HEK293 (cell line): ENCODE measurements around the gene AGAP1.

Experiments used
- CTCF ChIA-PET: fragments of 350-600 bp; formaldehyde crosslinking; extraction: SDS; loops from one replicate; lab custom pipeline; 2021; ENCODE audit warnings: antibody characterized with exemption; lab: Yijun Ruan, JAX
- POLR2A ChIA-PET: fragments of 300-600 bp; formaldehyde crosslinking; extraction: SDS; loops from one replicate; lab custom pipeline; 2020; ENCODE audit warnings: antibody characterized with exemption, inconsistent platforms; lab: Yijun Ruan, JAX
- H3K27ac ChIP-seq: fragments of 200-500 bp; sonication (Bioruptor generic); 2 replicates; pipeline ENCODE4 v1.5.1; 2014; ENCODE audit warnings: low read depth, low read length, control low read depth, inconsistent platforms; ENCODE audit errors: extremely low read depth
- H3K36me3 ChIP-seq, 2 experiments: fragments of 200-500 bp in 1 of 2; sonication (Bioruptor generic) in 1 of 2; 1 replicate in 1 of 2; 2 replicates in 1 of 2; pipeline ENCODE4 v1.5.1; 2014 to 2017; ENCODE audit warnings: inconsistent platforms in 2 of 2, low read length in 2 of 2; ENCODE audit not compliant: control insufficient read depth in 2 of 2, insufficient read depth in 1 of 2
- H3K4me1 ChIP-seq: fragments of 200-500 bp; sonication (Bioruptor generic); 2 replicates; pipeline ENCODE4 v1.5.1; 2014; ENCODE audit warnings: mild to moderate bottlenecking, low read length, inconsistent platforms; ENCODE audit not compliant: control insufficient read depth, insufficient read depth
- H3K4me3 ChIP-seq: 2 replicates; pipeline ENCODE4 v1.5.1; 2011; ENCODE audit warnings: low read depth, mild to moderate bottlenecking, control low read depth, low read length, moderate library complexity
- H3K9me3 ChIP-seq: fragments of 200-500 bp; sonication (Bioruptor generic); 2 replicates; pipeline ENCODE4 v1.5.1; 2014; ENCODE audit warnings: low read depth, low read length, inconsistent platforms; ENCODE audit not compliant: control insufficient read depth, insufficient read depth
- AEBP2 ChIP-seq: fragments of 450-650 bp; formaldehyde crosslinking; IDR thresholded peaks from 2 replicates; pipeline ENCODE4 v1.5.1; 2016; ENCODE audit warnings: missing biosample characterization, missing genetic modification characterization, borderline replicate concordance
- INSM2 ChIP-seq: fragments of 450-650 bp; formaldehyde crosslinking; IDR thresholded peaks from 2 replicates; pipeline ENCODE4 v1.5.1; 2016; ENCODE audit warnings: missing biosample characterization, missing genetic modification characterization
- KLF1 ChIP-seq: fragments of 450-650 bp; formaldehyde crosslinking; IDR thresholded peaks from 2 replicates; pipeline ENCODE4 v1.5.1; 2016; ENCODE audit warnings: missing biosample characterization, missing genetic modification characterization
- KLF8 ChIP-seq: fragments of 450-650 bp; formaldehyde crosslinking; IDR thresholded peaks from 2 replicates; pipeline ENCODE4 v1.5.1; 2016; ENCODE audit warnings: missing biosample characterization, missing genetic modification characterization
- PRDM4 ChIP-seq: fragments of 450-650 bp; formaldehyde crosslinking; IDR thresholded peaks from 2 replicates; pipeline ENCODE4 v1.5.1; 2017; ENCODE audit warnings: missing biosample characterization, missing genetic modification characterization
- TCF7L2 ChIP-seq: IDR thresholded peaks from 2 replicates; pipeline ENCODE4 v1.6.1; 2011; ENCODE audit warnings: low read depth, mild to moderate bottlenecking, inconsistent platforms, low read length, moderate library complexity, borderline replicate concordance
- YY2 ChIP-seq: fragments of 450-650 bp; formaldehyde crosslinking; IDR thresholded peaks from 2 replicates; pipeline ENCODE4 v1.5.1; 2016; ENCODE audit warnings: missing biosample characterization, missing genetic modification characterization
- ZBTB17 ChIP-seq: fragments of 450-650 bp; formaldehyde crosslinking; IDR thresholded peaks from 2 replicates; pipeline ENCODE4 v1.5.1; 2016; ENCODE audit warnings: missing biosample characterization, missing genetic modification characterization
- ZFHX2 ChIP-seq: fragments of 450-650 bp; formaldehyde crosslinking; conservative IDR thresholded peaks from 2 replicates; pipeline ENCODE4 v1.5.1; 2016; ENCODE audit warnings: missing biosample characterization, missing genetic modification characterization
- ZFP3 ChIP-seq: fragments of 450-650 bp; formaldehyde crosslinking; IDR thresholded peaks from 2 replicates; pipeline ENCODE4 v1.5.1; 2016; ENCODE audit warnings: low read depth, missing biosample characterization, missing genetic modification characterization
- ZFP69B ChIP-seq: fragments of 450-650 bp; formaldehyde crosslinking; IDR thresholded peaks from 2 replicates; pipeline ENCODE4 v1.5.1; 2016; ENCODE audit warnings: missing biosample characterization, missing genetic modification characterization
- ZNF175 ChIP-seq: fragments of 450-650 bp; formaldehyde crosslinking; IDR thresholded peaks from 2 replicates; pipeline ENCODE4 v1.5.1; 2016; ENCODE audit warnings: missing biosample characterization, missing genetic modification characterization
- ZNF341 ChIP-seq: fragments of 450-650 bp; formaldehyde crosslinking; IDR thresholded peaks from 2 replicates; pipeline ENCODE4; 2016; ENCODE audit warnings: low read depth, missing biosample characterization, missing genetic modification characterization
- ZNF48 ChIP-seq: fragments of 450-650 bp; formaldehyde crosslinking; IDR thresholded peaks from 2 replicates; pipeline ENCODE4 v1.5.1; 2016; ENCODE audit warnings: missing biosample characterization, missing genetic modification characterization
- ZNF501 ChIP-seq: fragments of 450-650 bp; formaldehyde crosslinking; IDR thresholded peaks from 2 replicates; pipeline ENCODE4 v1.5.1; 2016; ENCODE audit warnings: missing biosample characterization, missing genetic modification characterization
- ZNF529 ChIP-seq: fragments of 450-650 bp; formaldehyde crosslinking; IDR thresholded peaks from 2 replicates; pipeline ENCODE4 v1.5.1; 2017; ENCODE audit warnings: missing genetic modification characterization, missing biosample characterization; ENCODE audit not compliant: insufficient replicate concordance
- ZNF549 ChIP-seq: fragments of 450-650 bp; IDR thresholded peaks from 2 replicates; pipeline ENCODE4 v1.5.1; 2018; ENCODE audit warnings: missing biosample characterization, missing genetic modification characterization, mild to moderate bottlenecking, inconsistent platforms, moderate library complexity
- ZNF555 ChIP-seq: fragments of 450-650 bp; formaldehyde crosslinking; conservative IDR thresholded peaks from 2 replicates; pipeline ENCODE4 v1.5.1; 2017; ENCODE audit warnings: missing biosample characterization, mild to moderate bottlenecking, missing genetic modification characterization, inconsistent platforms
- ZNF677 ChIP-seq: fragments of 450-650 bp; IDR thresholded peaks from 2 replicates; pipeline ENCODE4 v1.5.0; 2018; ENCODE audit warnings: missing biosample characterization, mild to moderate bottlenecking, missing genetic modification characterization, moderate library complexity
- ZSCAN18 ChIP-seq: fragments of 450-650 bp; formaldehyde crosslinking; IDR thresholded peaks from 2 replicates; pipeline ENCODE4 v1.5.1; 2016; ENCODE audit warnings: missing biosample characterization, missing genetic modification characterization

AGAP1 gene

GRCh38 chr2:235781775-235782174 lies 287.9 kb downstream of the AGAP1 start:
- ChIA-PET POLR2A (no interaction called here), CTCF (interaction anchor here (1.0 to 6.8 kb wide), 3 partner anchors 16 to 399 kb away, joined by 3 to 146 read pairs (median 5); no protein-coding TSS in a partner anchor)
- Histone ChIP-seq H3K27ac (no peak overlapping the region), H3K4me3 (no peak overlapping the region), H3K4me1 (peaks cover 12% of the 10 kb centered on the region), H3K36me3 (no peaks in the 10 kb centered on the region), H3K9me3 (no peaks in the 10 kb centered on the region)
- no peak for TF ChIP-seq INSM2 (tag by site-specific recombination)
- no peak for TF ChIP-seq ZFHX2
- TF ChIP-seq KLF8 (tag by site-specific recombination): no peak

GRCh38 chr2:235784788-235785187 lies 290.9 kb downstream of the AGAP1 start:
- H3K27ac ChIP-seq: no peak overlapping the region
- H3K9me3 ChIP-seq: no peaks in the 10 kb centered on the region
- H3K36me3 ChIP-seq: peaks cover 0 to 6% of the 10 kb centered on the region in 2 experiments; a peak in 1 of 3 replicates
- H3K4me1 ChIP-seq: peaks cover 10% of the 10 kb centered on the region
- ChIA-PET CTCF (interaction anchor here (2.9 kb wide), 1 partner anchor 396 kb away, joined by 13 read pairs; no protein-coding TSS in a partner anchor), POLR2A (no interaction called here)
- no peak overlapping the region for H3K4me3 ChIP-seq
- TF ChIP-seq ZNF555 (no peak), ZNF48 (tag by site-specific recombination) (no peak), ZNF549 (tag by site-specific recombination) (no peak), ZNF677 (tag by site-specific recombination) (no peak), ZNF501 (tag by site-specific recombination) (no peak)
- TF ChIP-seq, all 188 proteins: peak for 0

- POLR2A ChIA-PET: no interaction called here
- CTCF ChIA-PET: interaction anchor here (0.7 to 2.4 kb wide), 5 partner anchors 10 to 654 kb away, joined by 3 to 21 read pairs (median 4); no protein-coding TSS in a partner anchor
- Histone ChIP-seq H3K9me3 (no peaks in the 10 kb centered on the region), H3K27ac (no peak overlapping the region), H3K36me3 (peaks cover 0 to 6% of the 10 kb centered on the region in 2 experiments; a peak in 1 of 3 replicates), H3K4me1 (no peaks in the 10 kb centered on the region), H3K4me3 (no peak overlapping the region)
- TF ChIP-seq ZNF341 (tag by site-specific recombination) (no peak), PRDM4 (no peak), ZFP69B (tag by site-specific recombination) (no peak), AEBP2 (tag by site-specific recombination) (no peak), ZSCAN18 (tag by site-specific recombination) (no peak), YY2 (no peak), ZNF175 (tag by site-specific recombination) (no peak), ZBTB17 (no peak), ZNF529 (no peak), KLF1 (tag by site-specific recombination) (no peak), TCF7L2 (no peak), ZFP3 (tag by site-specific recombination) (no peak)
These were observed 295.7 kb downstream of the AGAP1 start for GRCh38 chr2:235789552-235789951.
